WTC11 (cell line): Measurements from ENCODE around the gene TRMT112. TPM values are rescaled to one million over a fixed set of nuclear protein-coding genes. Genes with fewer than 3 reads are reported as not detected.

ENCODE experiments used
- ATF6 ChIP-seq: sonication (generic); formaldehyde crosslinking; IDR thresholded peaks from 2 replicates; pipeline ENCODE4 v1.8.1; 2023; ENCODE audit warnings: mild to moderate bottlenecking, missing genetic modification reagents
- CBFB ChIP-seq: sonication (generic); formaldehyde crosslinking; IDR thresholded peaks from 2 replicates; pipeline ENCODE4 v1.8.1; 2022; ENCODE audit warnings: mild to moderate bottlenecking, low read depth, missing genetic modification reagents
- ELF4 ChIP-seq: sonication (generic); formaldehyde crosslinking; IDR thresholded peaks from 2 replicates; pipeline ENCODE4 v1.8.1; 2022; ENCODE audit warnings: low read depth, mild to moderate bottlenecking, moderate library complexity, missing genetic modification reagents
- ERG ChIP-seq: fragments of 250-450 bp; sonication (Bioruptor Pico); IDR thresholded peaks from 2 replicates; pipeline ENCODE4 v1.8.0; 2021; ENCODE audit warnings: mild to moderate bottlenecking
- HMGA2 ChIP-seq: fragments of 250-450 bp; sonication (Bioruptor Pico); IDR thresholded peaks from 2 replicates; pipeline ENCODE4 v1.4.0; 2021; ENCODE audit warnings: mild to moderate bottlenecking, moderate library complexity
- IRF2 ChIP-seq: sonication (generic); formaldehyde crosslinking; IDR thresholded peaks from 2 replicates; pipeline ENCODE4 v1.8.0; 2022; ENCODE audit warnings: low read depth, missing genetic modification reagents, borderline replicate concordance
- JAZF1 ChIP-seq: fragments of 250-450 bp; sonication (Bioruptor Pico); IDR thresholded peaks from 2 replicates; pipeline ENCODE4 v1.9.0; 2021; ENCODE audit warnings: moderate library complexity, mild to moderate bottlenecking, inconsistent platforms
- MYBL2 ChIP-seq: sonication (generic); formaldehyde crosslinking; IDR thresholded peaks from 2 replicates; pipeline ENCODE4 v1.8.1; 2023; ENCODE audit warnings: mild to moderate bottlenecking, moderate library complexity, missing genetic modification reagents
- NFATC4 ChIP-seq: fragments of 250-450 bp; sonication (Bioruptor Pico); IDR thresholded peaks from 2 replicates; pipeline ENCODE4 v1.9.0; 2021; ENCODE audit warnings: mild to moderate bottlenecking
- NFE2L1 ChIP-seq: sonication (generic); formaldehyde crosslinking; IDR thresholded peaks from 2 replicates; pipeline ENCODE4 v1.8.1; 2023; ENCODE audit warnings: missing genetic modification reagents
- NFYB ChIP-seq: sonication (generic); formaldehyde crosslinking; conservative IDR thresholded peaks from 2 replicates; pipeline ENCODE4 v1.8.0; 2022; ENCODE audit warnings: low read depth, missing genetic modification reagents
- NR1H2 ChIP-seq: sonication (generic); formaldehyde crosslinking; IDR thresholded peaks from 2 replicates; pipeline ENCODE4 v1.9.0; 2021; ENCODE audit warnings: mild to moderate bottlenecking, moderate library complexity, missing genetic modification reagents
- NR2C2 ChIP-seq: sonication (generic); formaldehyde crosslinking; IDR thresholded peaks from 2 replicates; pipeline ENCODE4 v1.8.0; 2022; ENCODE audit warnings: mild to moderate bottlenecking, missing genetic modification reagents
- PRDM15 ChIP-seq: sonication (generic); formaldehyde crosslinking; IDR thresholded peaks from 2 replicates; pipeline ENCODE4 v1.8.0; 2022; ENCODE audit warnings: missing genetic modification reagents
- PREB ChIP-seq: sonication (generic); formaldehyde crosslinking; IDR thresholded peaks from 2 replicates; pipeline ENCODE4 v1.8.1; 2022; ENCODE audit warnings: mild to moderate bottlenecking, missing genetic modification reagents, moderate library complexity, borderline replicate concordance
- SP1 ChIP-seq: sonication (generic); formaldehyde crosslinking; conservative IDR thresholded peaks from 2 replicates; pipeline ENCODE4 v1.8.1; 2022; ENCODE audit warnings: missing genetic modification reagents
- TEAD1 ChIP-seq: sonication (generic); formaldehyde crosslinking; IDR thresholded peaks from 2 replicates; pipeline ENCODE4 v1.8.0; 2022; ENCODE audit warnings: mild to moderate bottlenecking, missing genetic modification reagents
- USF2 ChIP-seq: sonication (generic); formaldehyde crosslinking; IDR thresholded peaks from 2 replicates; pipeline ENCODE4 v1.8.1; 2023; ENCODE audit warnings: mild to moderate bottlenecking, missing genetic modification reagents, moderate library complexity
- ZBTB43 ChIP-seq: sonication (generic); formaldehyde crosslinking; IDR thresholded peaks from 2 replicates; pipeline ENCODE4 v1.8.1; 2023; ENCODE audit warnings: mild to moderate bottlenecking, missing genetic modification reagents
- ZNF121 ChIP-seq: sonication (generic); formaldehyde crosslinking; IDR thresholded peaks from 2 replicates; pipeline ENCODE4 v1.8.0; 2023; ENCODE audit warnings: missing genetic modification reagents
- ZNF232 ChIP-seq: sonication (generic); formaldehyde crosslinking; IDR thresholded peaks from 2 replicates; pipeline ENCODE4 v1.8.0; 2022; ENCODE audit warnings: mild to moderate bottlenecking, missing genetic modification reagents
- ZNF317 ChIP-seq: sonication (generic); formaldehyde crosslinking; IDR thresholded peaks from 2 replicates; pipeline ENCODE4 v1.8.1; 2023; ENCODE audit warnings: low read depth, mild to moderate bottlenecking, moderate library complexity, missing genetic modification reagents, borderline replicate concordance
- ZNF416 ChIP-seq: fragments of 250-450 bp; sonication (Bioruptor Pico); IDR thresholded peaks from 2 replicates; pipeline ENCODE4 v1.9.0; 2021; ENCODE audit warnings: mild to moderate bottlenecking, inconsistent platforms
- total RNA-seq: library from RNA; stranded (reverse); gene quantifications from 3 replicates; pipeline ENCODE4 v1.2.3, GENCODE V29; 2021
- TF ChIP-seq, protein P1 (sequence below): fragments of 250-450 bp; sonication (Bioruptor Pico); conservative IDR thresholded peaks from 2 replicates; pipeline ENCODE4 v1.9.0; 2021; ENCODE audit warnings: mild to moderate bottlenecking
- TF ChIP-seq, protein P2 (sequence below): fragments of 250-450 bp; sonication (Bioruptor Pico); IDR thresholded peaks from 2 replicates; pipeline ENCODE4 v1.9.0; 2021; ENCODE audit warnings: mild to moderate bottlenecking

The TRMT112 gene
- total RNA-seq, 1 experiment from 2014 or later: 285 TPM

- TF ChIP-seq, protein P1, sequence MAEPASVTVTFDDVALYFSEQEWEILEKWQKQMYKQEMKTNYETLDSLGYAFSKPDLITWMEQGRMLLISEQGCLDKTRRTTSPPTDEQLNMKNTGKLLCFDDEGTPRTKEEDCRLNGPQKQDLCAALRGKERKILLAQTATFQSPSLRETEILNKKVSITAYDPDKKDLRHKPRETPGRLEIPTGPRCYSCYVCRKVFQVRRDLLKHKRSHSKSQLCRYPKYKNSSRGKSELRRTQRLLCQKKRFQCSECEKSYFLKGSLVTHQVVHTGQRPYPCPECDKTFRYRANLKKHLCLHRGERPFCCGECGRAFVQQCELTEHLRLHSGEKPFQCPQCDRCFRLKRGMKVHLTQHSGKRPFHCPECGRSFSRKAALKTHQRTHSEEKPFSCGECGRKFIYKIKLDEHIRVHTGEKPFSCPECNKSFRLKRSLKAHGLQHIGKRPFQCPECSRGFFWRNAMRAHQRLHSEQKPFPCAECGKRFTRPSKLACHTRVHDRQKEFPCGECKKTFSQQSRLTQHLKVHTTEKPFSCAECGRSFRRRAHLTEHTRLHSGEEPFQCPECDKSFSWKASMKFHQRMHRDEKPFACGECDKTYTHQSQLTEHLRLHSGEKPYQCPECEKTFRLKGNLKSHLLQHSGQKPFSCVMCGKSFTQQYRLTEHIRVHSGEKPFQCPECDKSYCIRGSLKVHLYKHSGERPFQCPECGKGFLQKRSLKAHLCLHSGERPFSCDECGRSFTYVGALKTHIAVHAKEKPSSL (CRISPR knock-in tag): no peak
- peak; percentile 89; the same call in 1 of the 2 replicates for TF ChIP-seq TEAD1 (CRISPR knock-in tag)
- 0 out of 2 replicates have a peak, but pooled peaks have one; percentile 41 for TF ChIP-seq USF2 (CRISPR knock-in tag)
- peak; percentile 48; the same call in 1 of the 2 replicates for TF ChIP-seq MYBL2 (CRISPR knock-in tag)
- no peak for TF ChIP-seq ATF6 (CRISPR knock-in tag)
- no peak; the same call in 1 of the 2 replicates for TF ChIP-seq PRDM15 (CRISPR knock-in tag)
- TF ChIP-seq IRF2 (CRISPR knock-in tag): no peak
- TF ChIP-seq NR1H2 (CRISPR knock-in tag): no peak
- TF ChIP-seq JAZF1: no peak
- peak; percentile 99 for TF ChIP-seq ZBTB43
- peak; percentile 81; the same call in 1 of the 2 replicates for TF ChIP-seq ELF4
- no peak for TF ChIP-seq NFATC4
- no peak; the same call in 1 of the 2 replicates for TF ChIP-seq ZNF416
- TF ChIP-seq ZNF121 (CRISPR knock-in tag): peak; percentile 56; the same call in 1 of the 2 replicates
- peak; percentile 55; the same call in 1 of the 2 replicates for TF ChIP-seq ZNF317 (CRISPR knock-in tag)
- TF ChIP-seq CBFB: 0 out of 2 replicates have a peak, but pooled peaks have one; percentile 41
- no peak for TF ChIP-seq ERG (CRISPR knock-in tag)
- TF ChIP-seq PREB (CRISPR knock-in tag): no peak
- no peak for TF ChIP-seq HMGA2 (CRISPR knock-in tag)
- peak; percentile 98 for TF ChIP-seq NR2C2
- TF ChIP-seq NFYB (CRISPR knock-in tag): 0 out of 2 replicates have a peak, but pooled peaks have one; percentile 31
- TF ChIP-seq SP1 (CRISPR knock-in tag): peak; percentile 99
- TF ChIP-seq, protein P2, sequence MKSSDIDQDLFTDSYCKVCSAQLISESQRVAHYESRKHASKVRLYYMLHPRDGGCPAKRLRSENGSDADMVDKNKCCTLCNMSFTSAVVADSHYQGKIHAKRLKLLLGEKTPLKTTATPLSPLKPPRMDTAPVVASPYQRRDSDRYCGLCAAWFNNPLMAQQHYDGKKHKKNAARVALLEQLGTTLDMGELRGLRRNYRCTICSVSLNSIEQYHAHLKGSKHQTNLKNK (CRISPR knock-in tag): peak; percentile 70
- TF ChIP-seq ZNF232: no peak
- TF ChIP-seq NFE2L1 (CRISPR knock-in tag): 0 out of 2 replicates have a peak, but pooled peaks have one; percentile 36
Measured at GRCh38 chr11:64269540-64270220, 47.7 kb downstream of the TRMT112 start (continued).
